GM12878 (cell line): ENCODE results near the gene RAB6B. TPM values are rescaled to one million over a fixed set of nuclear protein-coding genes. Genes with fewer than 3 reads are reported as not detected.
A peak's percentile ranks its signal among the peaks of the same experiment; 100 is the strongest.

Experiments used
- ATAC-seq: fragments of 200-7000 bp; cut with Tn5 transposase; 3 replicates; pipeline ENCODE4 v1.9.1; 2020; ENCODE audit warnings: mild to moderate bottlenecking, moderate library complexity
- BruUV-seq: library from RNA; stranded (reverse); fragments of 400-500 nt; replicated peaks from 2 replicates; lab custom pipeline; 2021; lab: Mats Ljungman, UMichigan
- CTCF ChIA-PET: fragments of 300-600 bp; sonication (Branson Sonifier 250); formaldehyde crosslinking; extraction: SDS; loops from one replicate; lab custom pipeline; 2021; ENCODE audit warnings: inconsistent platforms; lab: Yijun Ruan, JAX
- POLR2A ChIA-PET: fragments of 350-600 bp; formaldehyde crosslinking; extraction: SDS; loops from one replicate; lab custom pipeline; 2021; ENCODE audit warnings: inconsistent platforms; lab: Charles Lee
- RAD21 ChIA-PET: fragments of 300-600 bp; sonication (Branson Sonifier 250); formaldehyde crosslinking; loops from one replicate; lab custom pipeline; 2023; ENCODE audit warnings: antibody characterized with exemption; ENCODE audit not compliant: unreplicated experiment; lab: Charles Lee
- SMC1A ChIA-PET: fragments of 300-600 bp; sonication (Branson Sonifier 250); formaldehyde crosslinking; loops from one replicate; lab custom pipeline; 2023; ENCODE audit not compliant: unreplicated experiment, uncharacterized antibody; lab: Charles Lee
- DNase-seq: peaks from one replicate; pipeline ENCODE4 v3.0.0-alpha.2; 2011; ENCODE audit warnings: low read depth, low spot score
- FAIRE-seq: peaks from 3 replicates; lab custom pipeline; 2011; peaks lifted over from hg19 to GRCh38; lab: Jason Lieb, UNC
- H2AFZ ChIP-seq: 2 replicates; pipeline ENCODE4 v1.6.0; 2011; ENCODE audit warnings: low read depth, low read length, control low read depth; ENCODE audit not compliant: control insufficient read depth
- H3K27ac ChIP-seq: 2 replicates; pipeline ENCODE4 v1.5.1; 2011; ENCODE audit warnings: control low read depth; ENCODE audit not compliant: control insufficient read depth, insufficient read depth
- H3K27me3 ChIP-seq, 2 experiments: replicated peaks in 1 of 2; 2 replicates each; pipeline versions ENCODE4 v1.6.0 to v1.6.1; 2011; ENCODE audit warnings: low read length in 1 of 2; ENCODE audit not compliant: control insufficient read depth in 2 of 2, insufficient read depth in 2 of 2
- H3K36me3 ChIP-seq, 2 experiments: 2 replicates each; pipeline ENCODE4 v1.5.1; 2011; ENCODE audit warnings: low read length in 1 of 2; ENCODE audit not compliant: control insufficient read depth in 2 of 2, insufficient read depth in 2 of 2
- H3K4me1 ChIP-seq: 2 replicates; pipeline ENCODE4 v1.6.1; 2011; ENCODE audit warnings: mild to moderate bottlenecking, low read length, moderate library complexity, mixed read lengths; ENCODE audit not compliant: control insufficient read depth, insufficient read depth
- H3K4me2 ChIP-seq: 2 replicates; pipeline ENCODE4 v1.6.0; 2011; ENCODE audit warnings: control low read depth; ENCODE audit not compliant: control insufficient read depth, insufficient read depth
- H3K4me3 ChIP-seq: fragments of 200-600 bp; sonication (generic); 2 replicates; pipeline ENCODE4 v1.5.1; 2016
- H3K79me2 ChIP-seq: 2 replicates; pipeline ENCODE4 v1.6.0; 2011; ENCODE audit warnings: low read length; ENCODE audit not compliant: control insufficient read depth, insufficient read depth
- H3K9ac ChIP-seq: 2 replicates; pipeline ENCODE4 v1.8.0; 2011; ENCODE audit warnings: low read length, control low read depth, mixed read lengths; ENCODE audit not compliant: control insufficient read depth, insufficient read depth
- H3K9me3 ChIP-seq: replicated peaks from 3 replicates; pipeline ENCODE4 v1.5.1; 2011; ENCODE audit warnings: mild to moderate bottlenecking, low read length; ENCODE audit not compliant: control insufficient read depth, insufficient read depth
- H4K20me1 ChIP-seq: 2 replicates; pipeline ENCODE4 v1.6.0; 2011; ENCODE audit not compliant: control insufficient read depth, insufficient read depth
- CEBPZ ChIP-seq: fragments of 150-350 bp; IDR thresholded peaks from 2 replicates; pipeline ENCODE4 v1.6.1; 2016; ENCODE audit warnings: low read depth, low read length
- CTCF ChIP-seq, 3 experiments: IDR thresholded peaks in 2 of 3; conservative IDR thresholded peaks in 1 of 3; 2 replicates each; pipeline ENCODE4 v1.5.1; 2011; ENCODE audit warnings: low read depth in 3 of 3, low read length in 3 of 3, mild to moderate bottlenecking in 3 of 3, control low read depth in 2 of 3, moderate library complexity in 2 of 3, inconsistent platforms in 1 of 3, mixed read lengths in 1 of 3; ENCODE audit not compliant: control insufficient read depth in 2 of 3, insufficient read depth in 1 of 3; ENCODE audit errors: extremely low read depth in 1 of 3
- RAD21 ChIP-seq: IDR thresholded peaks from 2 replicates; pipeline ENCODE4 v1.6.1; 2011; ENCODE audit warnings: mild to moderate bottlenecking, low read depth, low read length, moderate library complexity; ENCODE audit not compliant: insufficient read depth
- WGBS: methylation state at CpG from one replicate; pipeline ENCODE4 v1.1.6; 2016; ENCODE audit warnings: low lambda C conversion rate; ENCODE audit not compliant: insufficient replicate concordance, insufficient coverage; ENCODE audit errors: missing lambda C conversion rate; 5-methylcytosine and 5-hydroxymethylcytosine counted together
- in situ Hi-C: fragments of 300-500 bp; cut with MboI; formaldehyde crosslinking; loops from 9 replicates; pipeline ENCODE4 v1.14.3; 2018; ENCODE audit warnings: mixed read lengths
- intact Hi-C: fragments of 100-400 bp; cut with micrococcal nuclease; formaldehyde crosslinking; loops from one replicate; pipeline ENCODE4 v1.14.2; 2022; ENCODE audit not compliant: unreplicated experiment
- polyA plus RNA-seq, 11 experiments: library from polyadenylated mRNA; depleted of rRNA in 4 of 11; unstranded in 6 of 11; stranded (reverse) in 5 of 11; fragments of >200 nt; fragmentation: Nextera tagmentation in 4 of 11; fragmentation: Illumina TruSeq in 1 of 11; extraction: Ambion mirVana in 4 of 11; extraction: Trizol in 1 of 11; gene quantifications; 1 replicate in 1 of 11; 2 replicates in 10 of 11; pipeline versions ENCODE4 v1.2.1 to v1.2.3, GENCODE V29; 2011 to 2016; ENCODE audit warnings: inconsistent platforms in 2 of 11, missing spikeins in 2 of 11, low read depth in 1 of 11
- total RNA-seq, 4 experiments: library from RNA; depleted of rRNA in 3 of 4; stranded (reverse); fragments of >200 nt in 3 of 4; fragmentation: Illumina TruSeq in 1 of 4; extraction: Trizol in 1 of 4; gene quantifications; 2 replicates each; pipeline versions ENCODE4 v1.2.1 to v1.2.3, GENCODE V29; 2013 to 2021

RAB6B gene
- total and polyA plus RNA-seq, 10 of the 15 experiments (the other 5 are each of a cell fraction or from before 2014, with no cell fraction given) = 0.01 to 0.16 (median 0.04) TPM; not detected in 5

- H3K27me3 ChIP-seq = no peaks in the 10 kb centered on the region
- no peak overlapping the region for H3K4me3 ChIP-seq
- H3K9ac ChIP-seq = no peak overlapping the region
- H3K36me3 ChIP-seq = no peaks in the 10 kb centered on the region
- no peak overlapping the region for H3K4me2 ChIP-seq
- no peaks in the 10 kb centered on the region for H3K79me2 ChIP-seq
- H3K27ac ChIP-seq = no peak overlapping the region
- ChIA-PET RAD21 (no interaction called here), POLR2A (no interaction called here), SMC1A (no interaction called here), CTCF (interaction anchor here (1.2 to 1.6 kb wide), 2 partner anchors 15 to 96 kb away, joined by 4 read pairs; no protein-coding TSS in a partner anchor)
- FAIRE-seq (no peak), DNase-seq (no peak), ATAC-seq (peak; percentile 69)
- no peaks in the 10 kb centered on the region for H3K9me3 ChIP-seq
- in situ Hi-C loops (no loop called here), intact Hi-C loops (no loop called here)
- BruUV-seq = no TSS peak
- H2AFZ ChIP-seq = no peak overlapping the region
- 0 out of 2 replicates have a peak, but pooled peaks have one; percentile 21 for TF ChIP-seq RAD21
- TF ChIP-seq CTCF (IDR thresholded peaks at IDR 0.05 in 2 of 3, conservative IDR thresholded peaks at IDR 0.05 in 1 of 3; ENCODE audit: control insufficient read depth in 2 of 3, extremely low read depth in 1 of 3, insufficient read depth in 1 of 3, low read depth in 3 of 3, low read length in 3 of 3) = peak; percentile 10 to 30 (median 29); a peak in 2 of 6 replicates
- no peak for TF ChIP-seq CEBPZ
- no peaks in the 10 kb centered on the region for H4K20me1 ChIP-seq
- no peaks in the 10 kb centered on the region for H3K4me1 ChIP-seq
- 24% methylated on average over 13 of the region's 13 CpGs for WGBS
Measured at GRCh38 chr3:133831966-133832801, 63.5 kb downstream of the RAB6B start.
